GM12891 (cell line): ENCODE results near the gene ANKRD33B.

Experiments
- PAX5 ChIP-seq: IDR thresholded peaks from 2 replicates; pipeline ENCODE4 v1.6.1; 2011; ENCODE audit warnings: low read length, moderate library complexity, mild to moderate bottlenecking; ENCODE audit not compliant: insufficient read depth, severe bottlenecking
- POLR2A ChIP-seq: IDR thresholded peaks from 2 replicates; pipeline ENCODE4 v1.6.1; 2011; ENCODE audit warnings: low read depth, low read length, control low read depth
- POLR2AphosphoS5 ChIP-seq: IDR thresholded peaks from 2 replicates; pipeline ENCODE4 v1.6.1; 2011; ENCODE audit warnings: low read depth, low read length, control low read depth
- TAF1 ChIP-seq: IDR thresholded peaks from 2 replicates; pipeline ENCODE4 v1.6.1; 2011; ENCODE audit warnings: low read depth, low read length, control low read depth

DNA sequence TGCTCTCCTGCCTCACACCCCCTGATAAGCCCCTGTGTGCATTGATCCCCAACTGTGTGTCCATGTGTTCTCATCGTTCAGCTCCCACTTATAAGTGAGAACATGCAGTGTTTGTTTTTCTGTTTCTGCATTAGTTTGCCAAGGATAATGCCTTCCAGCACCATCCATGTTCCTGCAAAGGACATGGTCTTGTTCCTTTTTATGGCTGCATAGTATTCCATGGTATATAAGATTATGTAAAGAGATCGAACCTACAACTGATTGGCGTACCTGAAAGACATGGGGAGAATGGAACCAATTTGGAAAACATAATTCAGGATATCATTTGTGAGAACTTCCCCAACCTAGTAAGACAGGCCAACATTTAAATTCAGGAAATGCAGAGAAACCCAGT, 32.4 kb downstream of the ANKRD33B start:
- no peak for TF ChIP-seq POLR2AphosphoS5
- no peak for TF ChIP-seq TAF1
- TF ChIP-seq POLR2A: no peak
- no peak for TF ChIP-seq PAX5
